HG03280 (cell line): ENCODE results near the gene GRHPR.
"Not testable (repeated sequence)": the region's sequence is repeated elsewhere in the genome, so short reads cannot be mapped to it uniquely, and the experiment has no call there.

Experiments
- ATAC-seq: cut with Tn5 transposase; IDR thresholded peaks from one replicate; pipeline ENCODE4 v1.9.1; 2021; ENCODE audit warnings: mild to moderate bottlenecking, moderate library complexity; ENCODE audit not compliant: unreplicated experiment

Gene GRHPR

GRCh38 chr9:37422289-37423104 is at the start of gene GRHPR:
Gene GRHPR (plus strand): TSS chr9:37422696. CDS start chr9:37422751, 55 bp downstream.
- peak; percentile 93 for ATAC-seq

- ATAC-seq = no peak
Measured at GRCh38 chr9:37372839-37373238, 49.7 kb upstream of the GRHPR start.

GRCh38 chr9:37373621-37374020 is 48.9 kb upstream of the GRHPR start:
- ATAC-seq = no peak

- ATAC-seq = peak; percentile 41
Measured at GRCh38 chr9:37374892-37375291, 47.6 kb upstream of the GRHPR start.

DNA sequence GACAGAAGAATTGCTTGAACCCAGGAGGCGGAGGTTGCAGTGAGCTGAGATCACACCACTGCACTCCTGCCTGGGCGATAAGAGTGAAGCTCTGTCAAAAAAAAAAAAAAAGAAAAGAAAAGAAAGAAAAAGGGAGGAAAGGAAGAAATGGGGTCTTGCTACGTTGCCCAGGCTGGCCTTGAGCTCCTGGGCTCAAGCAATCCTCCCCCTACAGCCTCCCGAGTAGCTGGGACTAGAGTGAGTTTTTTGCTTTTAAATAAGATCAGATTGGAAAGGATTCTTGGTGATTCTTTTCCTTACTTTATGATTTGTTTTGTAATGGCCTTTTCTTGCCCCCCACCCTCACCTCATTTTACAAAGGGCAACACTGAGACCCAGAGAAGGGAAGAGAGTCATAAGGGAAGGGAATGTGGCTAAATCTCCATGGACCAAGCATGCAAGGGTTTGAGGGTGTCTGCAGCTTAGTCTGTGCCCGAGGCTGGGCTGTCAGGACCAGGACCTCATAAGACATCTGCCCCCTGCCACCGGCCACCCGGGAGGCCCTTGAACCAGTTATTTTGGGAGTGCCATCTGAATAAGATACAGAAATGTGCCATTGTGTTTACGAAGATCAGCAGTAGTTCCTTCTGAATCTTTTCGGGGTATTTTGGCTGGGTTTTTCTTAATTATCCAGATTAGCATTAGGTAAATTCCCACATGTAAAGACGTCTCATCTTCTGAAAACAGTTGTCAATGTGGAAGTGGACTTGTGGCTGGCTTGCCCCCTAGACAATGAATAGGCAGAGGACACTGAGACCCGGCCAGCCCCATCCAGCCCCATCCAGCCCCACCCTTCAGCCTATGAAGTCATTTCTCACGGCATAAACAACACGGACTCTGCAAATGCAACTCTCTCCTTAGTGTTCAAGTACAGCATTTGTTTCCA is 44.5 kb upstream of the GRHPR start:
- no peak for ATAC-seq

GRCh38 chr9:37378613-37379004 is 43.9 kb upstream of the GRHPR start:
- no peak for ATAC-seq

GRCh38 chr9:37379835-37380234 is 42.7 kb upstream of the GRHPR start:
- no peak for ATAC-seq

DNA sequence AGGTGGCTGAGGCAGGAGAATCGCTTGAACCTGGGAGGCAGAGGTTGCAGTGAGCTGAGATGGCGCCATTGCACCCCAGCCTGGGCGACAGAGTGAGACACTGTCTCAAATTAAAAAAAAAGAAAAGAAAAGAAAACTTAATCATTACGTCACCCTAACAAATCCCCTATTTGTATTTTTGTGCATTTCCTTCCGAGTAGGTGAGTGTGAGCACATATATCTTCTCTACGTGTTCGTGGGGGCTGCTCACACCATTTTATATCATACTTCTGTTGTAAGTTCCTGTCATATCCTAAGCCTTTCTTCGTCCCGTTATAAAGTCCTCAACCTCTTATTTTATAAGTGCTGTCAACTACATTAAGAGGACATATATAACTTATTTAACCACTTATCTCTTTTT is 41.9 kb upstream of the GRHPR start:
- ATAC-seq = no peak

DNA sequence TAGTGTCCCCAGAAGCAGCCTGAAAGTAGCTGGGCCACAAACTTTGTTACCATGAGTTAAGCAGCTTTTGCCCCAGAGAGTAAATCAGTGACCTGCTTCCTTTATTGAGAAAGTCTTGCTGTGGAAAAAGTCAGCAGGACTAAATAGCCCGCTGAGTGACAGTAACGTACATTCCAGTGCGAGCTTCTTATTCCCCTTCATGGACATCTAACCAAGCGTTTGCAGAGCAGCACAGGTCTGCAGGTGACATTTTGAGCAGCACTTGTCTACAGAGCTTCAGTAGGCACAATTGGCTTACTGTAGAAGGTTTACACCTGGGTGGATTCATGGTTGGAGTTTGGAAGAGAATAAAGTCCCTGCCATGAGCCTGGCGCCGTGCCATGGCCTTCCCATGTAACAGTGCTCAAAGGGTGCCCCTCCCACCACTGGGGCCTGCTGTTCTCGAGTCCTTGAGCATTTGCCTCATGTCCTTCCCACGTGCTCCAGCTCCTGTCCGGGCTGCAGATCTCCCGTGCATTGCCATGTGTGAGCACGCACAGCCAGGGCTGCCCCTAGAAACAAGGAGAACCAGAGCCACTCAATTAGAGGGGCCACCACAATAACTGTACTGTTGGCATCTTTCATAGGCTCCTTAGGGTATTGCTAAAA is 41.3 kb upstream of the GRHPR start:
- ATAC-seq = no peak

- no peak for ATAC-seq
Measured at GRCh38 chr9:37382161-37382981, 40.1 kb upstream of the GRHPR start.

DNA sequence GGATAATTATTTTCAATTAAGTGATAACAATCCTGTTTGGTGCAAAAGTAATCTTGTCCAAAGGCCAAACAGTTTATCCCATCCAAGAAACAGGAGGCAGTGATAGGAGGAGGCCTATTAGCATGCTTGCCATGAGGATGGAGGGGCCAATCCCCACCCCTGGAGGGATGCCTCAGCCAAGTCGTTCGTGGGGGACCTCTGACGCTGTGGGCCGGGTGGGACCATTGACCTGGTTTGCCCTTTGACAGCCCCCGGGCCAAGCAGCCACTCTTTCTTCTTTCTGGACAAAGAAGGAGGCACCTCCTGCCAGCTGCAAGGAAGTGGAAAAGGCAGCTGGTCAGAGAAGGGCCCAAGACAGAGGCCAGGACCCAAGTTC is 39.5 kb upstream of the GRHPR start:
- no peak for ATAC-seq

- no peak for ATAC-seq
Measured at GRCh38 chr9:37383393-37383792, 39.1 kb upstream of the GRHPR start.

GRCh38 chr9:37383876-37384746 is 38.4 kb upstream of the GRHPR start:
- no peak for ATAC-seq

DNA sequence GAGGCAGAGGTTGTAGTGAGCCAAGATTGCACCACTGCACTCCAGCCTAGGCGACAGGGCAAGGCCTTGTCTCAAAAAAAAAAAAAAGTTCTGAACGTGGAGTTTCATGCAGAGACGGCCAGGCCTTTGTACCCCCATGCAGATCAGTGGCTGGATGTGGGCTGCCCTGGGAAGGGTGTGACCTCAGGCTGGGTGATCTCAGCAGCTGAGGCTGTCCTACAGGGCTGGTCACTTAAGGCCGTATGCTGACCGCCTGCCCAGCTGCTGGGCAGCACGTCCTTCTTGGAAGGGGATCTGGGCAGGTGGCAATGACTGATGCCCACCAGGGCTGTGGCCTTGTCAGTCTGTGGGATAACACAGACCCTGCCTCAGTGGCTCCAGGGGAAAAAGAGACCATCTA is 37.2 kb upstream of the GRHPR start:
- no peak for ATAC-seq

- ATAC-seq = no peak
Measured at GRCh38 chr9:37386988-37387387, 35.5 kb upstream of the GRHPR start.

- peak; percentile 87 for ATAC-seq
Measured at GRCh38 chr9:37390759-37391158, 31.7 kb upstream of the GRHPR start.

DNA sequence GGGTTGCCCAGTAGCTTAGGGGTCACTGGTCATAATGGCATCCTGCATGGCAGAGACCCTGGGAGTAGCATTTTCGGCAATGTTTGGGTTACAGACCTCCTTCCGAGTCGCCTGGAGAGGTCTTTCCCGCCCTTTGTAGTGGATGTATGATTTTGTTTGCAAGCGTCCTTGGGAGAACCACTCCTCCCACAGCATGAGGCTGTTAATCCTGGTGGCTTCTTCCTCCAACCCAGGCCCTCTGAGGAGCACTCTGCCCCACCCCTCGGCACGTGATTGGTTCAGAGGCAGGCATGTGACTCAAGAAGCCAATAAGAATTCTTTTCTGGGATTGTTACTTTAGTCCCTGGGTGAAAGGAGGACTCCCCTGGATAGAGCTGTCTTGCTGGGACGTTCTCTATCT is 30.2 kb upstream of the GRHPR start:
- ATAC-seq = no peak

- ATAC-seq = no peak
Measured at GRCh38 chr9:37395229-37395628, 27.3 kb upstream of the GRHPR start.

GRCh38 chr9:37395663-37396062 is 26.8 kb upstream of the GRHPR start:
- no peak for ATAC-seq

DNA sequence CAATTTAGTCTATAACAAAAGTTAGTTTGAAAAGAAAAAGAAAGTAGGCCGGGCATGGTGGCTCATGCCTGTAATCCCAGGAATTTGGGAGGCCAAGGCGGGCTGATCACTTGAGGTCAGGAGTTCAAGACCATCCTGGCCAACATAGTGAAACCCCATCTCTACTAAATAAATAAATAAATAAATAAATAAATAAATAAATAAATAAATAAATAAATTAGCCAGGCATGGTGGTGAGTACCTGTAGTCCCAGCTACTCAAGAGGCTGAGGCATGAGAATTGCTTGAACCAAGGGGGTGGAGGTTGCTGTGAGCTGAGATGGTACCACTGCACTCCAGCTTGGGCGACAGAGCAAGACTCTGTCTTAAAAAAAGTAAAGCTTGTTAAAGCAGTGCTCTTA is 24.5 kb upstream of the GRHPR start:
- ATAC-seq = not testable (repeated sequence)
